Stimulated activated CD4-positive, alpha-beta T cell treated with anti-CD3 and anti-CD28 coated beads, Interleukin-12 subunit alpha, Interleukin-12 subunit beta, amount 100 ng/mL, for 48 hours (primary cell): ENCODE results near the gene KHNYN.
A peak's percentile ranks its signal among the peaks of the same experiment; 100 is the strongest.
"Not testable (repeated sequence)": the region's sequence is repeated elsewhere in the genome, so short reads cannot be mapped to it uniquely, and the experiment has no call there.

Source experiments
- DNase-seq, 3 donors: peaks; one replicate each; pipeline ENCODE4 v3.0.0-alpha.2; 2020; ENCODE audit warnings: low read depth in 2 of 3, low spot score in 1 of 3

The KHNYN gene

GRCh38 chr14:24465805-24466204, 36.1 kb downstream of the KHNYN start:
- DNase-seq, result no peak

GRCh38 chr14:24470450-24470849, 40.7 kb downstream of the KHNYN start:
- DNase-seq, result not testable (repeated sequence)

- no peak for DNase-seq
Observed at GRCh38 chr14:24473211-24473610, 43.5 kb downstream of the KHNYN start.

GRCh38 chr14:24475261-24475660, 45.5 kb downstream of the KHNYN start:
- no peak for DNase-seq

- not testable (repeated sequence) for DNase-seq
Observed at GRCh38 chr14:24479999-24480398, 50.2 kb downstream of the KHNYN start.

- DNase-seq, result peak; percentile 40 to 52 (median 50)
Observed at GRCh38 chr14:24481622-24482324, 52.0 kb downstream of the KHNYN start.

GRCh38 chr14:24482699-24483303, 53.0 kb downstream of the KHNYN start:
- not testable (repeated sequence) for DNase-seq

GRCh38 chr14:24483604-24484252, 54.0 kb downstream of the KHNYN start:
- no peak for DNase-seq
